A549 (cell line): ENCODE results near the gene MSL1. TPM values are rescaled to one million over a fixed set of nuclear protein-coding genes. Genes with fewer than 3 reads are reported as not detected.
A peak's percentile ranks its signal among the peaks of the same experiment; 100 is the strongest.

Experiments
- ATAC-seq, 2 experiments: fragments of 200-7000 bp in 1 of 2; fragments of >200 bp in 1 of 2; cut with Nextera tagmentation in 1 of 2; cut with Tn5 transposase in 1 of 2; 3 replicates each; pipeline versions ENCODE4 v1.8.0 to v1.9.1; 2018 to 2020; ENCODE audit warnings: mild to moderate bottlenecking in 1 of 2, moderate library complexity in 1 of 2
- CTCF ChIA-PET: fragments of 300-600 bp; sonication (Branson Sonifier 250); formaldehyde crosslinking; extraction: SDS; loops from one replicate; lab custom pipeline; 2021; ENCODE audit warnings: antibody characterized with exemption, inconsistent platforms; lab: Yijun Ruan, JAX
- POLR2A ChIA-PET: fragments of 350-600 bp; formaldehyde crosslinking; extraction: SDS; loops from one replicate; lab custom pipeline; 2021; ENCODE audit warnings: antibody characterized with exemption, inconsistent platforms; lab: Yijun Ruan, JAX
- DNase-seq, 2 experiments: peaks; one replicate each; pipeline versions ENCODE4 v3.0.0 to v3.0.0-alpha.2; 2011 to 2016; ENCODE audit warnings: low read depth in 1 of 2, low spot score in 1 of 2
- FAIRE-seq: peaks from 2 replicates; lab custom pipeline; 2011; peaks lifted over from hg19 to GRCh38; lab: Jason Lieb, UNC
- H3K27ac ChIP-seq, 2 experiments: fragments of >200 bp; sonication (Bioruptor Twin); formaldehyde crosslinking; 3 replicates each; pipeline ENCODE4 v1.5.1; 2016 to 2017
- H3K4me1 ChIP-seq: fragments of >200 bp; sonication (Bioruptor Twin); formaldehyde crosslinking; 3 replicates; pipeline ENCODE4 v1.6.1; 2016
- H3K4me2 ChIP-seq: fragments of >200 bp; sonication (Bioruptor Twin); formaldehyde crosslinking; 3 replicates; pipeline ENCODE4 v1.6.1; 2016
- H3K4me3 ChIP-seq: fragments of >200 bp; sonication (Bioruptor Twin); formaldehyde crosslinking; 3 replicates; pipeline ENCODE4 v1.5.1; 2016
- H3K9me3 ChIP-seq: fragments of >200 bp; sonication (Bioruptor Twin); formaldehyde crosslinking; 3 replicates; pipeline ENCODE4 v1.6.1; 2016
- ATOH8 ChIP-seq: fragments of 250-450 bp; sonication (Bioruptor Pico); IDR thresholded peaks from 2 replicates; pipeline ENCODE4 v1.5.0; 2020; ENCODE audit warnings: low read depth, mild to moderate bottlenecking, moderate library complexity
- BHLHE40 ChIP-seq: IDR thresholded peaks from 2 replicates; pipeline ENCODE4 v1.6.1; 2012; ENCODE audit warnings: low read depth, low read length, inconsistent platforms
- CBX8 ChIP-seq: fragments of 200-600 bp; sonication (generic); IDR thresholded peaks from 2 replicates; pipeline ENCODE4 v1.6.1; 2016
- CEBPB ChIP-seq, 2 experiments: fragments of >200 bp in 1 of 2; sonication (Bioruptor Twin) in 1 of 2; formaldehyde crosslinking in 1 of 2; IDR thresholded peaks; 2 replicates each; pipeline ENCODE4 v1.6.1; 2012 to 2016
- CHD2 ChIP-seq: fragments of 150-350 bp; IDR thresholded peaks from 2 replicates; pipeline ENCODE4 v1.6.1; 2014; ENCODE audit warnings: low read length; ENCODE audit not compliant: partially characterized antibody
- CTCF ChIP-seq: fragments of >200 bp; sonication (Bioruptor Twin); formaldehyde crosslinking; IDR thresholded peaks from 3 replicates; pipeline ENCODE4 v1.5.1; 2016
- E2F6 ChIP-seq: IDR thresholded peaks from 2 replicates; pipeline ENCODE4 v1.6.1; 2012; ENCODE audit warnings: low read depth, borderline replicate concordance
- EP300 ChIP-seq, 2 experiments: fragments of >200 bp; sonication (Bioruptor Twin); formaldehyde crosslinking; IDR thresholded peaks; 2 replicates in 1 of 2; 3 replicates in 1 of 2; pipeline ENCODE4 v1.6.1; 2016 to 2017
- ESRRA ChIP-seq: fragments of 150-350 bp; IDR thresholded peaks from 2 replicates; pipeline ENCODE4 v1.6.1; 2014; ENCODE audit warnings: mild to moderate bottlenecking, low read length, borderline replicate concordance
- FOSB ChIP-seq: fragments of 250-450 bp; sonication (Bioruptor Pico); IDR thresholded peaks from 2 replicates; pipeline ENCODE4 v1.5.0; 2020; ENCODE audit warnings: mild to moderate bottlenecking, moderate library complexity
- FOSL2 ChIP-seq, 2 experiments: fragments of 450-650 bp in 1 of 2; fragments of >200 bp in 1 of 2; sonication (Bioruptor Twin) in 1 of 2; formaldehyde crosslinking; IDR thresholded peaks; 2 replicates each; pipeline versions ENCODE4 v1.5.0 to v1.6.1; 2016 to 2020; ENCODE audit warnings: mild to moderate bottlenecking in 1 of 2, moderate library complexity in 1 of 2
- FOXS1 ChIP-seq: fragments of 250-450 bp; sonication (Bioruptor Pico); IDR thresholded peaks from 2 replicates; pipeline ENCODE4 v1.5.0; 2020; ENCODE audit warnings: mild to moderate bottlenecking, moderate library complexity
- GATA3 ChIP-seq: IDR thresholded peaks from 2 replicates; pipeline ENCODE4 v1.6.1; 2012; ENCODE audit warnings: borderline replicate concordance
- HDAC2 ChIP-seq: fragments of 200-600 bp; sonication (generic); IDR thresholded peaks from 2 replicates; pipeline ENCODE4 v1.6.1; 2016
- HOXA7 ChIP-seq: fragments of 250-450 bp; sonication (Bioruptor Pico); IDR thresholded peaks from 2 replicates; pipeline ENCODE4 v1.5.0; 2020; ENCODE audit warnings: mild to moderate bottlenecking, moderate library complexity
- MAFK ChIP-seq: fragments of 450-650 bp; IDR thresholded peaks from 2 replicates; pipeline ENCODE4 v1.6.1; 2014; ENCODE audit not compliant: partially characterized antibody
- MAX ChIP-seq: IDR thresholded peaks from 2 replicates; pipeline ENCODE4 v1.6.1; 2012
- MYC ChIP-seq: IDR thresholded peaks from 2 replicates; pipeline ENCODE4 v1.6.1; 2012; ENCODE audit warnings: mild to moderate bottlenecking, inconsistent platforms, low read length, improper control_type of control experiment, borderline replicate concordance
- NPAS2 ChIP-seq: fragments of 250-450 bp; sonication (Bioruptor Pico); IDR thresholded peaks from 2 replicates; pipeline ENCODE4 v1.8.0; 2022; ENCODE audit warnings: mild to moderate bottlenecking, moderate library complexity, borderline replicate concordance
- NR3C1 ChIP-seq: fragments of >200 bp; sonication (Bioruptor Twin); formaldehyde crosslinking; IDR thresholded peaks from 3 replicates; pipeline ENCODE4 v1.6.1; 2017
- POLR2A ChIP-seq: IDR thresholded peaks from 2 replicates; pipeline ENCODE4 v1.6.1; 2012; ENCODE audit warnings: mild to moderate bottlenecking, low read length
- RAD21 ChIP-seq, 2 experiments: fragments of >200 bp in 1 of 2; sonication (Bioruptor Twin) in 1 of 2; formaldehyde crosslinking in 1 of 2; IDR thresholded peaks in 1 of 2; conservative IDR thresholded peaks in 1 of 2; 2 replicates in 1 of 2; 3 replicates in 1 of 2; pipeline ENCODE4 v1.6.1; 2012 to 2018; ENCODE audit warnings: inconsistent platforms in 1 of 2
- RARB ChIP-seq: fragments of 250-450 bp; sonication (Bioruptor Pico); IDR thresholded peaks from 2 replicates; pipeline ENCODE4 v1.8.0; 2021; ENCODE audit warnings: mild to moderate bottlenecking, moderate library complexity
- RCOR1 ChIP-seq: fragments of 150-350 bp; IDR thresholded peaks from 2 replicates; pipeline ENCODE4 v1.6.1; 2014; ENCODE audit warnings: antibody characterized with exemption, low read length, low read depth
- TP53 ChIP-seq: fragments of 250-450 bp; sonication (Bioruptor Pico); IDR thresholded peaks from 2 replicates; pipeline ENCODE4 v1.5.0; 2021; ENCODE audit warnings: mild to moderate bottlenecking, moderate library complexity
- USF2 ChIP-seq: fragments of 450-650 bp; IDR thresholded peaks from 2 replicates; pipeline ENCODE4 v1.6.1; 2014; ENCODE audit warnings: antibody characterized with exemption
- ZC3H11A ChIP-seq: fragments of 450-650 bp; IDR thresholded peaks from 2 replicates; pipeline ENCODE4 v1.6.1; 2014; ENCODE audit warnings: antibody characterized with exemption, mild to moderate bottlenecking
- ZFP36 ChIP-seq: fragments of 450-650 bp; IDR thresholded peaks from 2 replicates; pipeline ENCODE4 v1.6.1; 2014; ENCODE audit warnings: borderline replicate concordance; ENCODE audit not compliant: partially characterized antibody
- ZSCAN20 ChIP-seq: fragments of 250-450 bp; sonication (Bioruptor Pico); IDR thresholded peaks from 2 replicates; pipeline ENCODE4 v1.8.0; 2022; ENCODE audit warnings: mild to moderate bottlenecking, moderate library complexity
- WGBS: methylation state at CpG from one replicate; pipeline ENCODE4 v1.1.6; 2017; ENCODE audit errors: missing lambda C conversion rate; 5-methylcytosine and 5-hydroxymethylcytosine counted together
- polyA plus RNA-seq, 4 experiments: library from polyadenylated mRNA; depleted of rRNA in 3 of 4; stranded (reverse); fragments of >200 nt; fragmentation: RNase III in 1 of 4; extraction: RNeasy Plus Mini Kit Qiagen cat#74134 plus additional on column Dnase treatment in 1 of 4; gene quantifications; 2 replicates in 3 of 4; 3 replicates in 1 of 4; pipeline ENCODE4 v1.2.3, GENCODE V29; 2011 to 2017

The MSL1 gene
- polyA plus RNA-seq, 2 of the 4 experiments (the other 2 are of a cell fraction): 64.8 to 95.1 TPM

GRCh38 chr17:40075201-40075941 is 46.4 kb upstream of the MSL1 start (continued):
- TF ChIP-seq TP53 (CRISPR knock-in tag): no peak
- no peak for TF ChIP-seq RARB
- TF ChIP-seq BHLHE40: no peak
- no peak for TF ChIP-seq NR3C1
- TF ChIP-seq POLR2A: no peak
- TF ChIP-seq HDAC2: no peak
- peak; percentile 92 for TF ChIP-seq CHD2
- TF ChIP-seq FOXS1 (CRISPR knock-in tag): no peak
- peak; percentile 73 to 85 for TF ChIP-seq RAD21 (conservative IDR thresholded peaks at IDR 0.05 in 1 of 2, IDR thresholded peaks at IDR 0.05 in 1 of 2)
- no peak for TF ChIP-seq ESRRA
- no peak for TF ChIP-seq E2F6
- TF ChIP-seq MAX: peak; percentile 65
- TF ChIP-seq GATA3: 0 out of 2 replicates have a peak, but pooled peaks have one; percentile 13
- no peak for TF ChIP-seq ATOH8 (CRISPR knock-in tag)
- TF ChIP-seq FOSB (CRISPR knock-in tag): no peak

- TF ChIP-seq POLR2A: no peak
- no peak for TF ChIP-seq RCOR1
- TF ChIP-seq MAX: no peak
- no peak for TF ChIP-seq NPAS2
- no peak for TF ChIP-seq CBX8
- TF ChIP-seq ZFP36: no peak
- TF ChIP-seq ZC3H11A: no peak
- no peak for TF ChIP-seq CHD2
- no peak for TF ChIP-seq MAFK
- TF ChIP-seq TP53 (CRISPR knock-in tag): no peak
- TF ChIP-seq FOSL2 (IDR thresholded peaks at IDR 0.05): no peak
- TF ChIP-seq FOSL2 (CRISPR knock-in tag; IDR thresholded peaks at IDR 0.05): no peak
- TF ChIP-seq GATA3: no peak
- no peak for TF ChIP-seq MYC
- TF ChIP-seq HOXA7: no peak
- TF ChIP-seq CTCF: no peak
- no peak for TF ChIP-seq CEBPB (IDR thresholded peaks at IDR 0.05)
- no peak for TF ChIP-seq NR3C1
- TF ChIP-seq ZSCAN20 (CRISPR knock-in tag): no peak
- no peak for TF ChIP-seq EP300 (IDR thresholded peaks at IDR 0.05)
- TF ChIP-seq USF2: no peak
- ATAC-seq (no peak), FAIRE-seq (no peak), DNase-seq (no peak)
- 67% methylated on average over 8 of the region's 8 CpGs for WGBS
- H3K4me1 ChIP-seq: peaks cover 52% of the 10 kb centered on the region
- ChIA-PET POLR2A (interaction anchor here (1.1 to 1.2 kb wide), 2 partner anchors 25 to 33 kb away, joined by 3 to 5 read pairs; partner anchors contain the start of gene NR1D1), CTCF (interaction anchor here (0.6 to 34.4 kb wide), 45 partner anchors 2 to 455 kb away, joined by 3 to 919 read pairs (median 5); partner anchors contain the start of genes CSF3, MED24, NR1D1 and PSMD3)
- peak overlapping the region; percentile 64 for H3K4me2 ChIP-seq
- peak overlapping the region; percentile 95 for H3K27ac ChIP-seq
- no peak overlapping the region for H3K4me3 ChIP-seq
- H3K9me3 ChIP-seq: no peaks in the 10 kb centered on the region
Observed at GRCh38 chr17:40075942-40076498, 45.8 kb upstream of the MSL1 start.
